Measurements from ENCODE around the gene CCL2. TPM values are rescaled to one million over a fixed set of nuclear protein-coding genes. Genes with fewer than 3 reads are reported as not detected.

CCL2 gene
- total RNA-seq, 1 donor from 2014 or later, result 7.0 TPM

GRCh38 chr17:34301986-34302385, 46.9 kb downstream of the CCL2 start:
- TF ChIP-seq EZH2 (IDR thresholded peaks at IDR 0.05), result no peak
- TF ChIP-seq EZH2phosphoT487 (IDR thresholded peaks at IDR 0.05), result no peak
- TF ChIP-seq CTCF (IDR thresholded peaks at IDR 0.05), result no peak
- Histone ChIP-seq H3K4me1 (no peaks in the 10 kb centered on the region), H3K79me2 (ENCODE audit: low read depth) (no peaks in the 10 kb centered on the region), H3K9me3 (ENCODE audit: low read depth) (no peaks in the 10 kb centered on the region), H3K36me3 (no peaks in the 10 kb centered on the region), H3K4me3 (no peak overlapping the region), H3K4me2 (no peak overlapping the region), H3K27ac (no peak overlapping the region), H3F3A (ENCODE audit: low read depth) (peaks cover 5% of the 10 kb centered on the region), H2AFZ (replicated peaks) (no peak overlapping the region), H3K9ac (no peak overlapping the region), H3K27me3 (no peaks in the 10 kb centered on the region), H4K20me1 (ENCODE audit: low read depth) (no peaks in the 10 kb centered on the region)
- Mint-ChIP-seq H3K4me1 (peaks cover 9% of the 10 kb centered on the region), H3K9me3 (no peaks in the 10 kb centered on the region), H3K27me3 (ENCODE audit: insufficient read depth, low read depth) (peaks cover 10% of the 10 kb centered on the region), H3K36me3 (no peaks in the 10 kb centered on the region), H3K4me3 (no peak overlapping the region), H3K27ac (no peak overlapping the region)
- DNase-seq (ENCODE audit: low spot score), result no peak

DNA sequence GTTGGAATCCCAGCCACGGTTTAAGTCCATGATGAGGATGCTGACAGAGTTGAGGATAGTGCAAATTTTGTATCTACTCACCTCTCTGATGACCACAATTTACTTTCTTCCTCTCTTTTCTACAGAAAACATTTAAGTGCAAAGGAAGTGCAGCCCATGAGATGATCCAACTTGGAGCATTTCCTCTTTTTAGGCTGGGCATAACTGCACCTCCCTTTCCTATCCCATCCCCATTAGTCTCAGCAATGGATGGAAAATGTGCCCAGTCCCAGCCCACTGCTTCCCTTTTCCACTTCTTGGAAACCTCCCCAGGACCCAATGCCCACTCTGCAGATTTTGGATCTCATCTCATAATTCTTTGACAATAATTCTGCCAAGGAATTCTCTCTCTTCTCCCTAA, 47.6 kb downstream of the CCL2 start:
- Mint-ChIP-seq H3K27me3 (ENCODE audit: insufficient read depth, low read depth) (peaks cover 12% of the 10 kb centered on the region), H3K4me3 (no peak overlapping the region), H3K4me1 (peaks cover 9% of the 10 kb centered on the region), H3K9me3 (no peaks in the 10 kb centered on the region), H3K36me3 (no peaks in the 10 kb centered on the region), H3K27ac (no peak overlapping the region)
- H3F3A ChIP-seq (ENCODE audit: low read depth), result peaks cover 5% of the 10 kb centered on the region
- TF ChIP-seq EZH2 (IDR thresholded peaks at IDR 0.05), result no peak
- no peaks in the 10 kb centered on the region for H3K27me3 ChIP-seq
- H3K4me1 ChIP-seq, result no peaks in the 10 kb centered on the region
- no peak overlapping the region for H3K27ac ChIP-seq
- H2AFZ ChIP-seq (replicated peaks), result no peak overlapping the region
- no peaks in the 10 kb centered on the region for H3K9me3 ChIP-seq (ENCODE audit: low read depth)
- no peaks in the 10 kb centered on the region for H4K20me1 ChIP-seq (ENCODE audit: low read depth)
- no peaks in the 10 kb centered on the region for H3K79me2 ChIP-seq (ENCODE audit: low read depth)
- DNase-seq (ENCODE audit: low spot score), result no peak
- H3K4me2 ChIP-seq, result no peak overlapping the region
- no peaks in the 10 kb centered on the region for H3K36me3 ChIP-seq
- H3K4me3 ChIP-seq, result no peak overlapping the region
- H3K9ac ChIP-seq, result no peak overlapping the region

GRCh38 chr17:34303606-34304005, 48.5 kb downstream of the CCL2 start:
- Mint-ChIP-seq H3K9me3 (no peaks in the 10 kb centered on the region), H3K27ac (no peak overlapping the region), H3K4me3 (no peak overlapping the region), H3K27me3 (ENCODE audit: insufficient read depth, low read depth) (peaks cover 12% of the 10 kb centered on the region), H3K36me3 (no peaks in the 10 kb centered on the region), H3K4me1 (peaks cover 4% of the 10 kb centered on the region)
- H3K4me2 ChIP-seq, result no peak overlapping the region
- H2AFZ ChIP-seq (replicated peaks), result no peak overlapping the region
- no peaks in the 10 kb centered on the region for H4K20me1 ChIP-seq (ENCODE audit: low read depth)
- no peak for DNase-seq (ENCODE audit: low spot score)
- H3K27ac ChIP-seq, result no peak overlapping the region
- peaks cover 3% of the 10 kb centered on the region for H3F3A ChIP-seq (ENCODE audit: low read depth)
- no peaks in the 10 kb centered on the region for H3K4me1 ChIP-seq
- no peaks in the 10 kb centered on the region for H3K79me2 ChIP-seq (ENCODE audit: low read depth)
- no peak overlapping the region for H3K4me3 ChIP-seq
- H3K9me3 ChIP-seq (ENCODE audit: low read depth), result no peaks in the 10 kb centered on the region
- H3K36me3 ChIP-seq, result no peaks in the 10 kb centered on the region
- no peak for TF ChIP-seq EZH2phosphoT487 (IDR thresholded peaks at IDR 0.05)
- no peak for TF ChIP-seq EZH2 (IDR thresholded peaks at IDR 0.05)
- no peak for TF ChIP-seq CTCF (IDR thresholded peaks at IDR 0.05)
- H3K27me3 ChIP-seq, result no peaks in the 10 kb centered on the region
- no peak overlapping the region for H3K9ac ChIP-seq

DNA sequence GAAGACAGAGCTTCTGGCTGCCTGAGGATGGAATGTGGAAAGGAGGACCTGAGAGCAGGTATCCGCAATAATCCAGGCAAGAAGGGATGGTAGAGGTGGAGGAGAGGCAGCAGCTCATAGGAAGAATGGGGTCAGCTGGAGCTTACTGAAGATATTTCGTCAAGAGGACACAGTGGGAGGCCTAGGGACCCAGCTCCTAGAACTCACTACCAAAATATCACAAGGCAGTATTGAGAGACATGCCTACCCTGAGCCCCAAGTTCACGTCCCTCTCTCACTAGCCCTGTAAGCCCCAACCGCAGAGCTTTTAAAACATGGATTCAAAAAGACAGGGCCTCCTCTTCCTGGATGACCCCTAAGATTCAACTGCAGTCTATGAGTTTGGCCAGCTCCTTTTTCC, 50.0 kb downstream of the CCL2 start:
- Mint-ChIP-seq H3K9me3 (no peaks in the 10 kb centered on the region), H3K36me3 (no peaks in the 10 kb centered on the region), H3K27ac (no peak overlapping the region), H3K27me3 (ENCODE audit: insufficient read depth, low read depth) (peaks cover 12% of the 10 kb centered on the region), H3K4me1 (peaks cover under 1% of the 10 kb centered on the region), H3K4me3 (no peak overlapping the region)
- Histone ChIP-seq H3F3A (ENCODE audit: low read depth) (no peaks in the 10 kb centered on the region), H3K9ac (no peak overlapping the region), H3K4me3 (no peak overlapping the region), H4K20me1 (ENCODE audit: low read depth) (no peaks in the 10 kb centered on the region), H3K79me2 (ENCODE audit: low read depth) (no peaks in the 10 kb centered on the region), H3K4me1 (no peaks in the 10 kb centered on the region), H3K4me2 (no peak overlapping the region), H2AFZ (replicated peaks) (no peak overlapping the region), H3K27ac (no peak overlapping the region), H3K27me3 (no peaks in the 10 kb centered on the region), H3K9me3 (ENCODE audit: low read depth) (no peaks in the 10 kb centered on the region), H3K36me3 (no peaks in the 10 kb centered on the region)
- TF ChIP-seq EZH2 (IDR thresholded peaks at IDR 0.05), result no peak
- no peak for DNase-seq (ENCODE audit: low spot score)

All from neural progenitor cell (in vitro differentiated cells).